A172 (cell line): ENCODE measurements around the gene CD22. TPM values are rescaled to one million over a fixed set of nuclear protein-coding genes. Genes with fewer than 3 reads are reported as not detected.
A peak's percentile ranks its signal among the peaks of the same experiment; 100 is the strongest.
"Not testable (repeated sequence)": the region's sequence is repeated elsewhere in the genome, so short reads cannot be mapped to it uniquely, and the experiment has no call there.

Experiments used
- DNase-seq: peaks from one replicate; pipeline ENCODE4 v3.0.0-alpha.2; 2015; ENCODE audit warnings: low spot score
- total RNA-seq: library from RNA; depleted of rRNA; stranded (reverse); fragments of >200 nt; shearing (Covaris generic); gene quantifications from 2 replicates; pipeline ENCODE4 v1.2.3, GENCODE V29; 2014

CD22 gene
- total RNA-seq, 1 experiment from 2014 or later = 7.6 TPM

DNA sequence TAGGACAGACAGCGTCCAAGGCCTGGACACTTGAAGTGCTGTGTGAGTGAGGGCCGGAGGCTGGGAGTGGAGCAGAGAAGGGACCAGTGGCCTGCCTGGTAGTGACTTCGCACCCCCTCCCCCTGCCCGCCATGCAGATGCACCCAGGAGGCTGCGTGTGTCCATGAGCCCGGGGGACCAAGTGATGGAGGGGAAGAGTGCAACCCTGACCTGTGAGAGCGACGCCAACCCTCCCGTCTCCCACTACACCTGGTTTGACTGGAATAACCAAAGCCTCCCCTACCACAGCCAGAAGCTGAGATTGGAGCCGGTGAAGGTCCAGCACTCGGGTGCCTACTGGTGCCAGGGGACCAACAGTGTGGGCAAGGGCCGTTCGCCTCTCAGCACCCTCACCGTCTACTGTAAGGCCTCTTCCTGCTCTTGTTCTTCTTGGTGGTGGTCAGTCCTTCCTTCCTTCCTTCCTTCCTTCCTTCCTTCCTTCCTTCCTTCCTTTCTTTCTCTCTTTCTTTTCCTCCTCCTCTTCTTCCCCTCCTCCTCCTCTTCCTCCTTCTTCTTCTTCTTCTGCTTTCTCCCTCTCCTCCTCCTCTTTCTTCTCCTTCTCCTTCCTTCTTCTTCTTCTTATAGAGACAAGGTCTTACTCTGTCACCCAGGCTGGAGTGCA lies 12.7 kb downstream of the CD22 start:
- no peak for DNase-seq

DNA sequence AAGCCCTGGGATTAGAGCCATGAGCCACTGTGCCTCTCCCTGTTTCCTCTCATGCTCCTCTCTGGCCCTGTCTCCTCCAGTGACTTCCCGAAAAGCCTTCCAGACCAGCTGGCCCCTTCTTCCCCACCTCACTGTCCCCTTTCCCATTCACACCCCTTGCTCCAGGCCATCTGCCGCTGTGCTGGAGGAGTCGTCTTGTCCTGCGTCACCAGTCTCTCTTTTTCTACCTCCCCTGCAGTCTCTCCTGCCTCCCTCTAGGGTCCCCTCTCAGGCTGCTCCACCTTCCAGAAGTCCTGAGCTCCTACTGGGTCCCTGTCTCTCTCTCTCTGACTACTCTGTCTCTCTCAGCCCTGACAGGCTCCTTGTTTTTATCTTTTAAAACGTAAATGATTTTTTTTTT lies 13.4 kb downstream of the CD22 start:
- DNase-seq = no peak

DNA sequence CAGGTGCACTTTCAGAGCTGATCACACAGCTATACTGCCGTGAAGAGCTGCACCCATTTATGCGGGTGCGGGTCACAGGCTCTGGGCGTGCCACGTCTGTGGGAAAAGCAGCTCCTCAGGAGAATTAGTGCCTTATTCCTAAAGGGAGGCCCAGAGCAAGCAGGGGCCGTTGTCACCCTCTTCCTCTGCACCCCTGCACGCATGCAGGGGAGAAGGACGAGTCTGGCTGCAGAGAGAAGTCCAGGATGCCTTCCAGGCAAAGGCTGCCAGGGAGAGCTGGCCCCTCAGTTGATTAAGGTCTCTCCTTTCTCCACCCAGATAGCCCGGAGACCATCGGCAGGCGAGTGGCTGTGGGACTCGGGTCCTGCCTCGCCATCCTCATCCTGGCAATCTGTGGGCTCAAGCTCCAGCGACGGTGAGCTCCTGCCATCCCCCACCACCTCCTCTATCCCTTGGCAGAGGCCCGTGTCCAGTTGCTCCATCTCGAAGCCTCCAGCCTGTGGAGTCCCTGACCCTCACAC lies 15.6 kb downstream of the CD22 start:
- no peak for DNase-seq

DNA sequence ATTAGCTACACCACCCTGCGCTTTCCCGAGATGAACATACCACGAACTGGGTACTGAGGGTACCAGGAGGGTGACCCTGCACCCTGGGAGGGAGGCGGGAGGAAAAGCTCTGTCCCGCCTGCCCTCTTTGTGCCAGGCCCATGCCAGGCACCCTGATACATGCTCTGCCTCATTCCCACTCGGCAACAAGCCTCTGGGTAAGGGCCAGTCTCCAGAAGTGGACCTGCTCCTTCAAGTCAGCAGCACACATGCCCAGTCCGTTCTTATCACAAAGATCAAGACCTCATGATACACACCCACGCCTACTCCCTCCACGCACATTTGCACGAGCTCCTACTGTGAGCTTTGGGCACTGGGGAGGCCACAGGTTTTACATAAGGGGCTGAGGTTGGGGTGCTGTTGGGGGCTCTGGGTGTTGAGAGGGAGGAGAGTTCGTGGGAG lies 16.7 kb downstream of the CD22 start:
- no peak for DNase-seq

GRCh38 chr19:35346193-35347052 lies 17.4 kb downstream of the CD22 start:
- no peak for DNase-seq

DNA sequence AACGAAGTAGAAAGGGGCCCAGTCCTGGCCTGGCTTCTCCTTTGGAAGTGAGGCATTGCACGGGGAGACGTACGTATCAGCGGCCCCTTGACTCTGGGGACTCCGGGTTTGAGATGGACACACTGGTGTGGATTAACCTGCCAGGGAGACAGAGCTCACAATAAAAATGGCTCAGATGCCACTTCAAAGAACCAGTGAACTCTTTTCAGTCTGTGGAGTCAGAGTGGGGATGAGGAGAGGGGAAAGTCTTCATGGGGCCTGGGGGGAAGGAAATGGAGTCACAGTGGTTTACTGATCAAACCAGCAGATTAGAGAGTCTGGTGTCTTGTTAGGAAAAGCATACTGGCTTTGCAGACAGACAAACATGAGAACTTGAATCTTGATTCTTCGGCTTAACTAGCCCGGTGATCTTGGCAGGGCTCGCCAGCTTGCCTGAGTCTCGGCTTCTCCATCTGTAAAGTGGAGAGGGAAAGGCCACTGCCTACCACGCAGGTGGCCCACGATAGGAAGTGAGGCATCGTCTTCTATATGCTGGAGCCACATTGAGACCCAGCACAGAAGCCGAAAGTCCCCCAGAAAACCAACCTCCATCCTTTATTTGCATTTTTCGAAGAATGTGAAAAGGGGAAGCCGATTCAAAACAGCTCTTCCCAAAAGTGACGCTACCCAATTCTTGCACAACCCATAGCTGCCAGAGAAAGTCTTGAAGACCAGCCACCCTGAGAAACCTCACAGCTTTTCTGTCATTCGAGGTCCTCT lies 18.4 kb downstream of the CD22 start, which contains the start of gene FFAR1:
Gene FFAR1, plus strand, starts transcription at position 732 of the 759 bp plus-strand sequence. CDS start 3,650 bp downstream, outside the sequence.
- DNase-seq = no peak

- DNase-seq = no peak
These were observed 18.9 kb downstream of the CD22 start for GRCh38 chr19:35347930-35348298.

DNA sequence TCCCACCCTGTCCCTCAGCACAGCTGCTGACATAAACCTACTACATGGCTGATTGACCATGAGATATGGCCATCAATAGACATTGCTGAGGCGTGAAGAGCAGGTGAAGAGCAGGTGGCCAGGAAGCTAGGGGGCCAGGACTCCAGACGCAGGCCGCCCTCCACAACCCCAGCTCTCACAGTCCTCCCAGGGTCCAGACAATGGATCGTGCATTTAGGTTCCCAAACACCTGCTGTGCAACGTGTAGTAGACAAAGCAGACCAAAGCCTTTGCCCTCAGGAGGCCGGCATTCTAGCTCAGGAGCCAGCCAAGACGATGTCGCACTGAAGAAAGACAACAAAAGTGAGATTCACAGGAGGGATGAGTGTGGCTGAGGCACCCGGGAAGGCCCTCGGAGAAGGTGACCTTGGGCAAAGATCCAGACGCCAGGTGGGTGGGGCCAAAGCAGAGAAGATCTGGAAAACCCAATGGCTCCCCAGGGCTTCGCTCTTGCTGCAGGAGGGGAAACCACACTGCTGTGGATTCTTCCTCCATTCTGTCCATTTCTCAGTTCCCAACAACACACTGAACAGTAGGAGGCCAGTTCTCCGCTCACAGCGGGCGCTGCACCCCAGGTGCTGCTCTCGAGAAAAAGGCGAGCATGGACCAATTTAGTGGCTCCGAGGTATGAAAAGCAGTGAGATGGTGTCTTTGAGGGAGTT lies 20.1 kb downstream of the CD22 start:
- no peak for DNase-seq

DNA sequence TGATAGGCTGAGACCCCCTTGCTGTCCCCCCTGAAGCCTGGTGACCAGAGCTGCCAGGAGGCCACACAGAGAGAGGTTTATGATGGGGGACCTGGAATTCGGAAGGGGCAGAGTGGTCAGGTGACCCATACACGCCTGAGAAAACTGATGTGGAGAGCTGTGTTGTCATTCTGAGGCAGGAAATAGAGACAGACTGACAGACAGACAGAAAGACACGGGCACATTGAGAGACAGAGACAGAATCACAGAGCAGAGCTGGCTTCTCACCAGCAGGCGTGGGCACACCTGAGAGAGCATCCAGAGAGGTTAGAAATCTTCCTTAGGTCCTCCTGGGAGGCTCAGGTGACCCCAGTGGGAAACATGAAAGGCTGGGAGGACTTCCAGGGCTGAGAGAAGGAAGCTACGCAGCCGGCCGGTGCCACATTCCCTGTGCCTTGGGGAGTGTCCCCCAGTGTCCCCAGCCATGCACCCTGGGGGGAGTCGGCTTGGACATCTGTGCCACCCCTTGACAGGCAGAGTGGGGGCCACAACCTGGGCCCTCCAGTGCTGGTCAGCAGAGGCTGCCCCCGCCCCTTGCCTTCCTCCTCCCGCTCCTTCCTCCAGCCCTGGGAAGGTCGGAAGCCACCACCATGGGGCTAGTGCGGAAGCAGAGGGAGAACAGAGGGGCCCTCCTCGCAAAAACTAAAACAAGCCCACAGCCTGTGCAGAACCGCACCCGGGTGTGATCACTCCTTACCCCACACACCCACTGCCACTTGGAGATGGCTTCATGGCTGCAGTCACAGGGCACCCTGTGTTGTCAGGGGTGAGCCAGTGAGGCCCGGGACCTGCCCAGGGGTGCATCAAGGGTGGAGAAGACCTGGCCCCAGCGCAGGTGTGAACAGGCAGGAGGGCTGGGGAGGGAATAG lies 20.9 kb downstream of the CD22 start:
- no peak for DNase-seq

DNA sequence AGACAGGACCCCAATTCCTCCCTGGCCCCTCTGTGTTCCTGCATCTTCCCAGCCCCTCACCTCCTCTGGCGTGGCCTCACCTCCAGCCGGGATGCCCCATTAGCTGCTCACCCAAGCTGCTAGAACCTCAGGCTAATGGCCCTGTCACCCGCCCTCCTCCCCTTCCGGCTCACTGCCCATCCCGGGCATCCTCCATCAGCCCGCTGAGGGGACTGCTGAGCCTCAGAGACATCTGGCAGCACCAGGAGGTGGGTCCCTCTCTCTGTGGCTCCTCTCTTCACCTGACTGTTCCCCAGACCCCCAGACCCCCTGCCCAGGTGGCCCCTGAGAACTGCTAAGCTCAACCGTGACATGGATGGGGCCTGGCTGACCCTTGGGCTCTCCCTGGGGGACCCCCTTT lies 21.6 kb downstream of the CD22 start:
- no peak for DNase-seq

- DNase-seq = no peak
These were observed 22.6 kb downstream of the CD22 start for GRCh38 chr19:35351411-35352176.

DNA sequence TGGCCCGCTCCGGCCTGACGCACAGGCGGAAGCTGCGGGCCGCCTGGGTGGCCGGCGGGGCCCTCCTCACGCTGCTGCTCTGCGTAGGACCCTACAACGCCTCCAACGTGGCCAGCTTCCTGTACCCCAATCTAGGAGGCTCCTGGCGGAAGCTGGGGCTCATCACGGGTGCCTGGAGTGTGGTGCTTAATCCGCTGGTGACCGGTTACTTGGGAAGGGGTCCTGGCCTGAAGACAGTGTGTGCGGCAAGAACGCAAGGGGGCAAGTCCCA lies 23.1 kb downstream of the CD22 start:
- DNase-seq = no peak

GRCh38 chr19:35352448-35353304 lies 23.7 kb downstream of the CD22 start:
- DNase-seq = peak; percentile 79

- no peak for DNase-seq
These were observed 24.6 kb downstream of the CD22 start for GRCh38 chr19:35353635-35354034.

- DNase-seq = no peak
These were observed 25.9 kb downstream of the CD22 start for GRCh38 chr19:35354898-35355297.

GRCh38 chr19:35355791-35356460 lies 26.9 kb downstream of the CD22 start:
- DNase-seq = no peak

DNA sequence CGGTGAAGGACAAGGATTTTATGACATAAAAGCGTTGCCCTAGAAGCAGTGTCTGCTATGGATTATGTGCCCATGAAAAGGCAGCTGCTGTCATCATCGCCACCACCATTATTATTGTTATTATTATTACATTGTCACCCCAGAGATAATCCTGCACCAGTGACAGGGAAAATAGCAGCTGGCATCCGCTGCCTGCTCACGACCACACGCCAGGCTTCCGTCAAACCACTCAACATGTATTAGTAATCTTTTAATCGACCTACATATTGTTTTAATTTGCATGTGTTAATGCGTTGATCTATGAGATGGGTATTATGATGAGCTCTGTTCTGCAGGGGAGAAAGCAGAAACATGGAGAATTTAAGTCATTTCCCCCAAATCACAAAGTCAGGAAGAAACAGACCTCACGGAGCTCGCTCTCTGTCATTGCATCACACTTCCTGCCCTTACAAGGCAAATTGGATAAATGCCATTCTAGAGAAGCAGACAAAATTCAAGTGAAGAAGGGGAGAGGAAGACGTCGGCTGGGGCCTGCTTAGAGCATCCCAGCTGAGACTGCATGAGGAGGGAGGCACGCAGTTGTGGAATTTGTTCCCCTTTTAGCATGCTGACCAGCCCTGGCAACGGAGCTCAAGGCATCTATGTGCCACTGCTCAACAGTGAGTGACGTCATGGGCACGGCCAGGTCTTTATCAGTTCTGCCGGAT lies 29.0 kb downstream of the CD22 start, which contains the start of gene FFAR3:
Gene FFAR3, plus strand, starts transcription at position 594 of the 707 bp plus-strand sequence. CDS start 431 bp downstream, outside the sequence.
- DNase-seq = no peak

DNA sequence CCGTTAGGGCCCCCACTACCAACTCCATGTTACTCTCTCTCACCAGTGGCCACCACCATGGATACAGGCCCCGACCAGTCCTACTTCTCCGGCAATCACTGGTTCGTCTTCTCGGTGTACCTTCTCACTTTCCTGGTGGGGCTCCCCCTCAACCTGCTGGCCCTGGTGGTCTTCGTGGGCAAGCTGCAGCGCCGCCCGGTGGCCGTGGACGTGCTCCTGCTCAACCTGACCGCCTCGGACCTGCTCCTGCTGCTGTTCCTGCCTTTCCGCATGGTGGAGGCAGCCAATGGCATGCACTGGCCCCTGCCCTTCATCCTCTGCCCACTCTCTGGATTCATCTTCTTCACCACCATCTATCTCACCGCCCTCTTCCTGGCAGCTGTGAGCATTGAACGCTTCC lies 29.8 kb downstream of the CD22 start:
- not testable (repeated sequence) for DNase-seq
